PC-3 (cell line): Measurements from ENCODE around the gene PIGH. TPM values are rescaled to one million over a fixed set of nuclear protein-coding genes. Genes with fewer than 3 reads are reported as not detected.
A peak's percentile ranks its signal among the peaks of the same experiment; 100 is the strongest.

Experiments
- ATAC-seq: fragments of 200-7000 bp; cut with Tn5 transposase; 2 replicates; pipeline ENCODE4 v1.9.1; 2020; ENCODE audit warnings: mild to moderate bottlenecking, moderate library complexity
- BruUV-seq: library from RNA; stranded (reverse); fragments of 400-500 nt; replicated peaks from 2 replicates; lab custom pipeline; 2021; lab: Mats Ljungman, UMichigan
- CTCF ChIA-PET: fragments of 300-600 bp; sonication (Branson Sonifier 250); formaldehyde crosslinking; loops from one replicate; lab custom pipeline; 2022; ENCODE audit warnings: antibody characterized with exemption; lab: Charles Lee
- POLR2A ChIA-PET: fragments of 300-600 bp; sonication (Branson Sonifier 250); formaldehyde crosslinking; loops from one replicate; lab custom pipeline; 2022; ENCODE audit warnings: antibody characterized with exemption; ENCODE audit not compliant: unreplicated experiment; lab: Charles Lee
- DNase-seq: peaks from one replicate; pipeline ENCODE4 v3.0.0-alpha.2; 2015
- H2AFZ ChIP-seq: fragments of 300-600 bp; sonication (generic); 2 replicates; pipeline ENCODE4 v1.6.0; 2016; ENCODE audit warnings: antibody characterized with exemption, low read length
- H3F3A ChIP-seq: fragments of 300-600 bp; sonication (generic); one replicate; pipeline ENCODE4 v1.6.0; 2017; ENCODE audit warnings: antibody characterized with exemption, low read length, control low read depth, mild to moderate bottlenecking; ENCODE audit not compliant: unreplicated experiment
- H3K27ac ChIP-seq: fragments of 300-600 bp; sonication (generic); 2 replicates; pipeline ENCODE4 v1.5.1; 2016; ENCODE audit warnings: mild to moderate bottlenecking, low read length
- H3K27me3 ChIP-seq: fragments of 300-600 bp; sonication (generic); 2 replicates; pipeline ENCODE4 v1.6.1; 2016; ENCODE audit warnings: low read length, mixed read lengths
- H3K36me3 ChIP-seq: fragments of 300-600 bp; sonication (generic); 2 replicates; pipeline ENCODE4 v1.6.1; 2016; ENCODE audit warnings: low read depth, mixed run types, low read length, mixed read lengths
- H3K4me1 ChIP-seq: fragments of 300-600 bp; sonication (generic); 2 replicates; pipeline ENCODE4 v1.5.1; 2016; ENCODE audit warnings: low read length; ENCODE audit not compliant: insufficient read depth
- H3K4me2 ChIP-seq: fragments of 300-600 bp; sonication (generic); 2 replicates; pipeline ENCODE4 v1.6.0; 2016; ENCODE audit warnings: low read length
- H3K4me3 ChIP-seq: fragments of 300-600 bp; sonication (generic); 2 replicates; pipeline ENCODE4 v1.5.1; 2016; ENCODE audit warnings: mild to moderate bottlenecking, low read length, mixed read lengths
- H3K79me2 ChIP-seq: fragments of 300-600 bp; sonication (generic); 2 replicates; pipeline ENCODE4 v1.6.1; 2017; ENCODE audit warnings: low read length, mixed read lengths
- H3K9ac ChIP-seq: fragments of 300-600 bp; sonication (generic); 2 replicates; pipeline ENCODE4 v1.6.0; 2016; ENCODE audit warnings: mild to moderate bottlenecking, low read length
- H3K9me2 ChIP-seq: fragments of 300-600 bp; sonication (generic); replicated peaks from 2 replicates; pipeline ENCODE4 v1.6.1; 2016; ENCODE audit warnings: mixed run types, low read length, mixed read lengths
- H3K9me3 ChIP-seq: fragments of 300-600 bp; sonication (generic); 2 replicates; pipeline ENCODE4 v1.6.1; 2016; ENCODE audit warnings: low read length, mixed read lengths
- H4K20me1 ChIP-seq: fragments of 300-600 bp; sonication (generic); 2 replicates; pipeline ENCODE4 v1.6.1; 2016; ENCODE audit warnings: low read length, mixed read lengths
- EZH2 ChIP-seq: fragments of 300-600 bp; sonication (generic); IDR thresholded peaks from one replicate; pipeline ENCODE4 v1.6.1; 2017; ENCODE audit warnings: antibody characterized with exemption, mild to moderate bottlenecking, low read length; ENCODE audit not compliant: unreplicated experiment
- EZH2phosphoT487 ChIP-seq: fragments of 300-600 bp; sonication (generic); IDR thresholded peaks from 2 replicates; pipeline ENCODE4 v1.6.1; 2018; ENCODE audit warnings: mild to moderate bottlenecking, antibody characterized with exemption, low read length, borderline replicate concordance
- intact Hi-C: fragments of 100-400 bp; cut with micrococcal nuclease; formaldehyde crosslinking; loops from 2 replicates; pipeline ENCODE4 v1.9.0; 2023
- total RNA-seq: library from RNA; depleted of rRNA; stranded (reverse); fragments of >200 nt; gene quantifications from 2 replicates; pipeline ENCODE4 v1.2.3, GENCODE V29; 2014
- TF ChIP-seq, protein P1 (sequence below): fragments of 300-600 bp; sonication (generic); conservative IDR thresholded peaks from 2 replicates; pipeline ENCODE4 v1.5.1; 2017; ENCODE audit warnings: antibody characterized with exemption, low read depth, mild to moderate bottlenecking, low read length

The PIGH gene
- total RNA-seq, 1 experiment from 2014 or later = 66.4 TPM

DNA sequence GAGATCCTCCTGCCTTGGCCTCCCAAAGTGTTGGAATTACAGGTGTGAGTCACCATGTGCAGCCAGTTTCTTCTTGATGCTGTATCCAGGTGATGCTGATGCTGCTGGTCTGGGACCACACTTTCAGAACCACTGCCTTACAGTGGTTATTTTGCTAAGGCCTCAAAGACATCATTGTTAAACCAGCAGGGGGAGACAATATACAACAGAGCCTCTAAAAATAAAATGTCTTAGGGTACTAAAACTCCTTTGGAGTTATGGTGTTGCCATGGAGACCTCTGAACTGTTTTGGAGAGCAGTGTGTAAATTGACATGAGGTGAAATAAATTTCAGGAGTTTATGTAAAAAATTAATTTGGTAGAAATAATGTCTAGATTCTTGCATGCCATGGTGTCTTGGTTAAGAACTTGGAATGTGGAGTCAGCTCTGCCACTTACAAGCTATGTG lies 18.6 kb upstream of the PIGH start:
- intact Hi-C loops = loop anchor here (1.0 kb wide), 5 partner anchors 19 to 86 kb away; partner anchors contain the start of gene RDH11
- H3K79me2 ChIP-seq = no peaks in the 10 kb centered on the region
- peak; percentile 29 for ATAC-seq
- H3K27me3 ChIP-seq = no peaks in the 10 kb centered on the region
- no peaks in the 10 kb centered on the region for H3F3A ChIP-seq
- H3K4me2 ChIP-seq = peak overlapping the region; percentile 98
- no peak overlapping the region for H3K27ac ChIP-seq
- ChIA-PET POLR2A (interaction anchor here (0.6 to 0.7 kb wide), 3 partner anchors 50 to 84 kb away, joined by 3 to 7 read pairs (median 4); no protein-coding TSS in a partner anchor), CTCF (interaction anchor here (0.6 to 3.0 kb wide), 13 partner anchors 18 to 92 kb away, joined by 3 to 70 read pairs (median 7); partner anchors contain the start of genes PIGH and RDH11)
- no peaks in the 10 kb centered on the region for H3K9me2 ChIP-seq
- TF ChIP-seq EZH2 (no peak), EZH2phosphoT487 (no peak)
- TF ChIP-seq, protein P1, sequence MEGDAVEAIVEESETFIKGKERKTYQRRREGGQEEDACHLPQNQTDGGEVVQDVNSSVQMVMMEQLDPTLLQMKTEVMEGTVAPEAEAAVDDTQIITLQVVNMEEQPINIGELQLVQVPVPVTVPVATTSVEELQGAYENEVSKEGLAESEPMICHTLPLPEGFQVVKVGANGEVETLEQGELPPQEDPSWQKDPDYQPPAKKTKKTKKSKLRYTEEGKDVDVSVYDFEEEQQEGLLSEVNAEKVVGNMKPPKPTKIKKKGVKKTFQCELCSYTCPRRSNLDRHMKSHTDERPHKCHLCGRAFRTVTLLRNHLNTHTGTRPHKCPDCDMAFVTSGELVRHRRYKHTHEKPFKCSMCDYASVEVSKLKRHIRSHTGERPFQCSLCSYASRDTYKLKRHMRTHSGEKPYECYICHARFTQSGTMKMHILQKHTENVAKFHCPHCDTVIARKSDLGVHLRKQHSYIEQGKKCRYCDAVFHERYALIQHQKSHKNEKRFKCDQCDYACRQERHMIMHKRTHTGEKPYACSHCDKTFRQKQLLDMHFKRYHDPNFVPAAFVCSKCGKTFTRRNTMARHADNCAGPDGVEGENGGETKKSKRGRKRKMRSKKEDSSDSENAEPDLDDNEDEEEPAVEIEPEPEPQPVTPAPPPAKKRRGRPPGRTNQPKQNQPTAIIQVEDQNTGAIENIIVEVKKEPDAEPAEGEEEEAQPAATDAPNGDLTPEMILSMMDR = peak; percentile 93
- no peak overlapping the region for H3K4me3 ChIP-seq
- BruUV-seq = no TSS peak
- H4K20me1 ChIP-seq = no peaks in the 10 kb centered on the region
- peak; percentile 80 for DNase-seq
- peaks cover 28% of the 10 kb centered on the region for H3K4me1 ChIP-seq
- H3K9ac ChIP-seq = no peak overlapping the region
- H2AFZ ChIP-seq = no peak overlapping the region
- no peaks in the 10 kb centered on the region for H3K36me3 ChIP-seq
- no peaks in the 10 kb centered on the region for H3K9me3 ChIP-seq

DNA sequence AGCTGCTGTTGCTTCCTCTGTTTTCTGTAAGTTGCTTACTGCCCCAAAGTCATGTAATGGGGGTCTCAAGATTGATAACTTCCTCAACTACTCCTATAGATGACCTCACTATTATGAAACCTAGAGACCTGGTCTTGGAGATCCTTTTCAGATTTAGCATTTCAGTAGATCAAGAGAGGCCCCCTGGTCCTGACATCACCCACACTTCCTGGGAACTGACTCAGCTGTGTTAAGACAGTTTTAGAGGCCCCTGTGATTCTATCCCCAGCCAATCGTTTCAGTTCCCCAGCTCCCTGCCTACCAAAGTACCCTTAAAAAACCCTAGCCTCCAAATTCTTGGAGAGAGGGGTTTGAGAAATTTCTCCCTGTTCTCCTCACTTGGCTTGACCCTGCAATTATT lies 10.4 kb upstream of the PIGH start:
- ChIA-PET POLR2A (no interaction called here), CTCF (no interaction called here)
- DNase-seq = no peak
- Histone ChIP-seq H3K36me3 (no peaks in the 10 kb centered on the region), H3K4me3 (no peak overlapping the region), H3K9ac (no peak overlapping the region), H3K4me2 (no peak overlapping the region), H3K9me3 (no peaks in the 10 kb centered on the region), H2AFZ (no peak overlapping the region), H3K27ac (no peak overlapping the region), H3F3A (no peaks in the 10 kb centered on the region), H3K4me1 (no peaks in the 10 kb centered on the region), H4K20me1 (no peaks in the 10 kb centered on the region), H3K79me2 (no peaks in the 10 kb centered on the region), H3K9me2 (no peaks in the 10 kb centered on the region), H3K27me3 (no peaks in the 10 kb centered on the region)
- no peak for ATAC-seq
- TF ChIP-seq EZH2 = no peak
- TF ChIP-seq, protein P1 = no peak
- no peak for TF ChIP-seq EZH2phosphoT487
- intact Hi-C loops = no loop called here
- BruUV-seq = no TSS peak

DNA sequence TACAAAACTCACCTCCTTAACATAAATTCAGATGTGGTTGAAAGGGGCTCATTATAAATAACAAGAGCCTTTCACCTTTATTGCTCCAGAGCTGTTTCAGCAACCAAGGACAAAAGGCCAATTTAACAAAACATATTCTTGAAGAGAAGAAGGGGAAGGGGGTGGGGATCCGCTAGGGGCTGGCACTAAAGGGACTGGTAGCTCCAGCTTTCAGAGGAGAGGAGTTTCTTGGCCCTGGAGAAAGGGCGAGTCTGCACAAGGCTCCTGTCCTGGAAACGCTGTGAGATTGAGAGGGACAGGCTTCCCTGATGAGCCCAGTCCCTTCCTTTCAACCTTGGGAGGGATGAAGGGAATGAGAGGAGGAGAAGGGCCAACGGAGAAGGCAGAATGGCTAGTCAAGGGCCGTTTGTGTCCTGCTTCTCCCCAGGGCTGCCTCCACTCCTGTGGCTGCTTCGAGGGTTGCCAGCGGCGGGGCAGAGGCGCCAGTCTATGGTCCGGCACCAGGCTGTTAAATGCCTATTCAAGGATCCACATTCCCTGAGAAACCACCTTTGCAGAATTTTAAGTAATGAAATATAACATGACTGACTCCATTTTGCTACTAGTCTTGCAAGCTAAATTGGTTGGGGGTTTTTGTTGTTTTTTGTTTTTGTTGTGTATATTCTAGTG lies 9.7 kb upstream of the PIGH start:
- Histone ChIP-seq H3F3A (no peaks in the 10 kb centered on the region), H3K9me3 (no peaks in the 10 kb centered on the region), H3K4me3 (no peak overlapping the region), H3K79me2 (no peaks in the 10 kb centered on the region), H3K9me2 (no peaks in the 10 kb centered on the region), H2AFZ (no peak overlapping the region), H3K4me1 (no peaks in the 10 kb centered on the region), H3K9ac (no peak overlapping the region), H3K27ac (no peak overlapping the region), H3K36me3 (no peaks in the 10 kb centered on the region), H3K4me2 (no peak overlapping the region), H4K20me1 (no peaks in the 10 kb centered on the region), H3K27me3 (no peaks in the 10 kb centered on the region)
- POLR2A ChIA-PET = no interaction called here
- no TSS peak for BruUV-seq
- DNase-seq = no peak
- TF ChIP-seq, protein P1 = no peak
- no peak for TF ChIP-seq EZH2
- no peak for TF ChIP-seq EZH2phosphoT487
- CTCF ChIA-PET = interaction anchor here (0.9 kb wide), 1 partner anchor 83 kb away, joined by 3 read pairs; no protein-coding TSS in a partner anchor
- intact Hi-C loops = no loop called here
- no peak for ATAC-seq
